Pancreas (tissue), 10 donors: ENCODE data around the gene FMO2. TPM values are rescaled to one million over a fixed set of nuclear protein-coding genes. Genes with fewer than 3 reads are reported as not detected.

Experiments used
- ATAC-seq, 4 donors: fragments of 200-7000 bp; cut with Tn5 transposase; one replicate each; pipeline versions ENCODE4 v1.8.0 to v1.9.1; 2020; ENCODE audit warnings: mild to moderate bottlenecking in 4 of 4, moderate library complexity in 4 of 4
- DNase-seq, 6 donors: peaks; one replicate each; pipeline ENCODE4 v3.0.0-alpha.2; 2020
- FAIRE-seq: peaks from 2 replicates; lab custom pipeline; 2012; peaks lifted over from hg19 to GRCh38; lab: Jason Lieb, UNC
- H3K27ac ChIP-seq, 4 donors: fragments of 200-600 bp; sonication (generic); 1 replicate in 3 of 4; 2 replicates in 1 of 4; pipeline versions ENCODE4 v1.5.0 to v1.8.0; 2020
- H3K27me3 ChIP-seq, 4 donors: fragments of 200-600 bp; one replicate each; pipeline ENCODE4 v1.8.0; 2021
- H3K36me3 ChIP-seq, 3 donors: fragments of 200-600 bp; sonication (generic) in 1 of 3; one replicate each; pipeline versions ENCODE4 v1.5.0 to v1.8.0; 2020 to 2021
- H3K4me1 ChIP-seq, 3 donors: fragments of 200-600 bp; one replicate each; pipeline ENCODE4 v1.8.0; 2021
- H3K4me3 ChIP-seq, 4 donors: fragments of 200-600 bp; sonication (generic) in 2 of 4; one replicate each; pipeline versions ENCODE4 v1.5.0 to v1.8.0; 2020 to 2021
- H3K9me3 ChIP-seq, 4 donors: fragments of 200-600 bp; one replicate each; pipeline ENCODE4 v1.8.0; 2021
- WGBS, 2 donors: extraction: QIAGEN DNeasy Blood & Tissue Kit; methylation state at CpG; one replicate each; pipeline ENCODE4 v1.1.7; 2013; 5-methylcytosine and 5-hydroxymethylcytosine counted together
- intact Hi-C, 3 donors: fragments of 100-400 bp; cut with DNase I; formaldehyde crosslinking; loops; one replicate each; pipeline versions ENCODE4 v1.11.1 to v1.14.2; 2022
- polyA plus RNA-seq, 2 donors: library from polyadenylated mRNA; stranded (reverse); fragments of 200-250 nt; gene quantifications; one replicate each; pipeline ENCODE4 v1.2.3, GENCODE V29; 2013
- total RNA-seq, 6 donors: library from RNA; stranded (reverse); fragmentation: NEBNext Ultra II Directional in 4 of 6; extraction: Animal tissue kit (Norgen Biotek cat#: 25700) in 4 of 6; gene quantifications; one replicate each; pipeline versions ENCODE4 v1.2.1 to v1.2.4, GENCODE V29; 2021 to 2023
- TF ChIP-seq, protein P1 (sequence below), 4 donors: fragments of 200-600 bp; sonication (generic) in 3 of 4; IDR thresholded peaks; one replicate each; pipeline versions ENCODE4 v1.5.0 to v1.8.0; 2021; ENCODE audit warnings: antibody characterized with exemption in 4 of 4
- donor health status: healthy with polysubstance abuse.
- donor health status: DM: no; HTN: no; CAD: no; lungs with moderate emphysema.
- donor health status: DM: no; HTN: no; CAD: no.
- donor health status: control.
- donor health status: control.
- donor health status: Bipolar disorder and iron deficiency.
- donor health status: DM: yes; HTN: yes; CAD: no.
- donor health status: DM: no; HTN: no; CAD: no.
- donor health status: DM: no; HTN: no; CAD: no.
- donor health status: DM: yes; HTN: yes; CAD: no.

The FMO2 gene
- total and polyA plus RNA-seq, 8 donors, result 2.3 to 9.6 (median 6.2) TPM

DNA sequence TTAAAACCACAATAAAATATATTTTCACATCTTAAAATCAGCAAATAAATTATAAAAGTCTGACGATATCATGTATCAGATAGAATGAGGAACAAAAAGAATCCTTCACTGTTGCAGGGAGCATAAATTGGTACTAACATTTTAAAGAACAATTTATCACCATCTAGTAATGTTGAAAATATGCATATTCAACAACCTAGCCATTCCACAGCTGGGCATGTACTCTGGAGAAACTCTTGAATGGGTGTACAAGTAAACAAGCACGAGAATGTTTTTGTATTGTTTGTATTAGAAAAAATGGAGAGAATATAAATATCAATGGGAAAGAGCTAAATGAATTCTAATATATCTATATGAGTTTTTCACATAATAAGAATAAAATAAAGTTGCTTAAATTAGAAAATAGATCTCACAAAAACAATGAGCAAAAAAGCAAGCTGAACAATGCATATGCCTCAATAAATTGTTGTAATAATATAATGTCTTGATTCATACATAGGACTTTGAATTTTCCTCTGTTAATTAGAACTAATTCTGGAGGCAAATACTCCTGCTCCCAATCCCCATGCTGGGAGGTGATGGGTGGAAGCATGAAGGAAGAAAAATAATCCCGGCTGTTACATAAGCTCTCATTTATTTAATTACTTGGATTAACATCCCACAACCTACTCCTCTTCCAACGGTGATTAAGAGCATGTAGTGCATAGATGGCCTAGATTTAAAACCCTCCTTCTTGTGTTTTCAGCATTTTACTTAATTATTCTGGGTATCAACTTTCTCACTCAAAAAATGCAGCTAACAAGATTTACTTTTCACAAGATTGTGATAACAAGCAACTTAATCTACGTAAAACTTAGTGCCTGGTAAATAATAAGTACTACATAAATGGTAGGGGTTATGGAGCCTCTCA is 5.5 kb upstream of the FMO2 start:
- DNase-seq, result no peak
- no peak overlapping the region for H3K27ac ChIP-seq
- no peak for ATAC-seq
- H3K36me3 ChIP-seq, result no peaks in the 10 kb centered on the region
- H3K4me1 ChIP-seq, result no peaks in the 10 kb centered on the region
- H3K9me3 ChIP-seq, result no peaks in the 10 kb centered on the region
- FAIRE-seq, result no peak
- intact Hi-C loops, result no loop called here
- no peaks in the 10 kb centered on the region for H3K27me3 ChIP-seq
- TF ChIP-seq, protein P1, sequence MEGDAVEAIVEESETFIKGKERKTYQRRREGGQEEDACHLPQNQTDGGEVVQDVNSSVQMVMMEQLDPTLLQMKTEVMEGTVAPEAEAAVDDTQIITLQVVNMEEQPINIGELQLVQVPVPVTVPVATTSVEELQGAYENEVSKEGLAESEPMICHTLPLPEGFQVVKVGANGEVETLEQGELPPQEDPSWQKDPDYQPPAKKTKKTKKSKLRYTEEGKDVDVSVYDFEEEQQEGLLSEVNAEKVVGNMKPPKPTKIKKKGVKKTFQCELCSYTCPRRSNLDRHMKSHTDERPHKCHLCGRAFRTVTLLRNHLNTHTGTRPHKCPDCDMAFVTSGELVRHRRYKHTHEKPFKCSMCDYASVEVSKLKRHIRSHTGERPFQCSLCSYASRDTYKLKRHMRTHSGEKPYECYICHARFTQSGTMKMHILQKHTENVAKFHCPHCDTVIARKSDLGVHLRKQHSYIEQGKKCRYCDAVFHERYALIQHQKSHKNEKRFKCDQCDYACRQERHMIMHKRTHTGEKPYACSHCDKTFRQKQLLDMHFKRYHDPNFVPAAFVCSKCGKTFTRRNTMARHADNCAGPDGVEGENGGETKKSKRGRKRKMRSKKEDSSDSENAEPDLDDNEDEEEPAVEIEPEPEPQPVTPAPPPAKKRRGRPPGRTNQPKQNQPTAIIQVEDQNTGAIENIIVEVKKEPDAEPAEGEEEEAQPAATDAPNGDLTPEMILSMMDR (IDR thresholded peaks at IDR 0.05), result no peak
- no peak overlapping the region for H3K4me3 ChIP-seq
- 60 to 77% methylated on average over 5 of the region's 5 CpGs for WGBS, 2 donors

DNA sequence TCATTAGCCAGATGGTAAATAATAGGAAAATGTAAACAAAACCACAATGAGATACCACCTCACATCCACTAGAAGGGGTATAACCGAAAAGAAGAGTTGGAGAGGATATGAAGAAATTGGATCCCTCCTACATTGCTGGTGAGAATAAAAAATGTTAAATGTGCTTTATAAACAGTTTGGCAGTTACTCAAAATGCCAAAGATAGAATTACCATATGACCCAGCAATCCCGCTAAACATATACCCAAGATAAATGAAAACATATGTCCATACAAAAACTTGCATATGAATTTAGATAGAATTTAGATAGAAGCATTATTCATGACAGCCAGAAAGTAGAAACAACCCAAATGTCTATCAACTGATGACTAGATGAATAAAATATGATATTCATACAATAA is 4.4 kb upstream of the FMO2 start:
- FAIRE-seq (no peak), DNase-seq (no peak), ATAC-seq (no peak)
- Histone ChIP-seq H3K9me3 (no peaks in the 10 kb centered on the region), H3K36me3 (no peaks in the 10 kb centered on the region), H3K27ac (no peak overlapping the region), H3K27me3 (no peaks in the 10 kb centered on the region), H3K4me3 (no peak overlapping the region), H3K4me1 (no peaks in the 10 kb centered on the region)
- 87 to 92% methylated on average over 2 of the region's 2 CpGs for WGBS, 2 donors
- TF ChIP-seq, protein P1 (IDR thresholded peaks at IDR 0.05), result no peak
- intact Hi-C loops, result no loop called here

DNA sequence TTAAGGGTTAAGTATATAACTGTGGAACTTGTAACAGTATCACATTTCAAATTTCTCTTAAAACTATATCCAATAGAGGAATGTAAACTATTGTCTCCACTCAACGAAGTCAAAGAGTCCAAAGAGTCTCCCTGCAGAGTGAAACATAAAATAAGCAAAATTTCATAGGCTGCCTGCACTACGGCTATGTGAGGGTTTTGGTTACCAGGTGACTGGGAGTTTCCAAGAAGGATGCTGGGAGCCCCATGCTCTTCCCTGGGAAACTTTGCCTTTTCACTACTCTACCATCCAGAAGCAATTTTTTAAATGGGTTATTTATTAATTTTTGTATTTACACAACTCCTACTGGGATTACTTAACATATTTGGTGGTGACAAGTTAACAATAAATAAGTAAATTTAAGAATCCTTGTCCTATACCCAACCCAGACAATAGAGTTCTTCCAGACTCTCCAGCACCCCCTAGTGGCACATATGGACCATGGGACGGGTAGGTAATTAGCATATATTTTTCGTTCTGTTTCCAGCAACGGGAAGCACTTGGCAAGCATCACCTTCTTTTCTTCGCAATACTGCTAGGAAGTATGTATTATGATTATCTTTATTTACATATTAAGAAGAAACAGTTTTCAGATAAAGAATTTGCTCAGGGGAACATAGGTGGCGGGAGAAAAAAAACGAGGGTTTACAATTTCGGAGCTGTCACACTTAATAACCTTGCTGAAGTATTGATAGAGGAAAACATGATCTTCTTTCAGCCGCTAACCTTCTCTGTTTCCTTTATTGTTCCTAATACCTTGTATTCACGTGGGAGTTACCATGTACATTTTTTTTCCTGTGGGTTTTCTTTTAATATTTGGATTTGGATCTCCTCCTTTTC is 3.5 kb downstream of the FMO2 start:
- Histone ChIP-seq H3K36me3 (no peaks in the 10 kb centered on the region), H3K4me1 (peaks cover 0 to 9% (median 0%) of the 10 kb centered on the region in 3 donors), H3K9me3 (no peaks in the 10 kb centered on the region), H3K27me3 (no peaks in the 10 kb centered on the region), H3K4me3 (peak overlapping the region in 2 of 4 donors; percentile 2 to 11), H3K27ac (peak overlapping the region in 2 of 4 donors; percentile 10 to 11)
- TF ChIP-seq, protein P1 (IDR thresholded peaks at IDR 0.05), result peak; percentile 23 to 77 (median 57)
- no peak for FAIRE-seq
- intact Hi-C loops, result no loop called here
- WGBS, 2 donors, result 16 to 18% methylated on average over 11 of the region's 11 CpGs
- DNase-seq, result peak in 4 of 6 donors; percentile 27 to 56 (median 40)
- peak; percentile 81 to 92 (median 90) for ATAC-seq

DNA sequence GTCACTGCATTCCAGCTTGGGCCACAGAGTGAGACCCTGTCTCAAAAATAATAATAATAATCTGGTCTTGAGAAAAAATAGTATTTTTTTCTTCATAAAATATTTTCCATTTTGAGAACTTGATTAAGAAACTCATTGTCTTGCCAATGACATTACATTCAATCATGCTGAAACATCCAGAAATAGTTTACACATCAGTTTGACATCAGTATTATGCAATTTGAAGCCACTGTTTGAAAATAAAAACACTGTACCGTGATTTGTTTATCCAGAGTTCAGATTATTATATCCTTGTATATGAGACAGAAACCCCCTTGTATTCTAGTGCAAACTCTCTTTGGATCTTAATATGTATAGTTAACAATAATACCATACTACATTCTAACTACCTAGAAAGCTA is 6.9 kb downstream of the FMO2 start:
- Histone ChIP-seq H3K27ac (no peak overlapping the region), H3K4me3 (no peak overlapping the region), H3K36me3 (no peaks in the 10 kb centered on the region), H3K27me3 (no peaks in the 10 kb centered on the region), H3K4me1 (peaks cover 0 to 12% (median 9%) of the 10 kb centered on the region in 3 donors), H3K9me3 (no peaks in the 10 kb centered on the region)
- DNase-seq (no peak), ATAC-seq (no peak), FAIRE-seq (no peak)
- WGBS, 2 donors, result 18 to 30% methylated on average over 1 of the region's 1 CpG
- TF ChIP-seq, protein P1 (IDR thresholded peaks at IDR 0.05), result no peak
- intact Hi-C loops, result no loop called here
